Measurements from ENCODE around the gene ROCK2.

Gene ROCK2

DNA sequence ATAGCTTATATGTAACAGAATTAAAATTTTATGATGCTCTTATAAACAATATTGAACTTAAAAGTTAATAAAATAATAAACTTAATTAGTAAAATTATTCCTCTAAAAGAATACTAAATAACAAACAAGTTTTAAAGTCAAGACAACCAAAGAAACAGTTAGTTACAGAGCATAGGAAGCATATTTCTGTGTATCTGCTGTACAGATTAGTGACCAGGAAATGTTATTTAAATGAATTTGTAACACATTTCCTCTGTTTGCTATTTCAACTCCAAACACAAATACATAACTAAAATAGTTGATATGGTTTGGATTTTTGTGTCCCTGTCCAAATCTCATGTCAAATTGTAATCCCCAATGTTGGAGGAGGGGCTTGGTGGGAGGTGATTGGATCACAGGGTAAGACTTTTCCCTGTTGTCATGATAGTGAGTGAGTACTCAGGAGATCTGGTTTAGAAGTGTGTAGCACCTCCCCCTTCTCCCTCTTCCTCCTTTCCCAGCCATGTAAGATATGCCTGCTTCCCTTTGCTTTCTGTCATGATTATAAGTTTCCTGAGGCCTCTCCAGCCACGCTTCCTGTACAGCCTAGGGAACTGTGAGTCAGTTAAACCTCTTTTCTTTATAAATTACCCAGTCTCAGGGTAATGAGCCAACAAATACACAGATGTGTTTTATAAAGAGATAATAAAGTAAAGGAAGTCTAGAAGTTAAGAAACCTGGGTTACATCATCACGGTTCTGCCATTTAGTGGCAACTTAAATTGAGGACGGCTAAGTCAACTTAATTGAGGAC, 51.8 kb downstream of the ROCK2 start:
- TF ChIP-seq, protein P1, sequence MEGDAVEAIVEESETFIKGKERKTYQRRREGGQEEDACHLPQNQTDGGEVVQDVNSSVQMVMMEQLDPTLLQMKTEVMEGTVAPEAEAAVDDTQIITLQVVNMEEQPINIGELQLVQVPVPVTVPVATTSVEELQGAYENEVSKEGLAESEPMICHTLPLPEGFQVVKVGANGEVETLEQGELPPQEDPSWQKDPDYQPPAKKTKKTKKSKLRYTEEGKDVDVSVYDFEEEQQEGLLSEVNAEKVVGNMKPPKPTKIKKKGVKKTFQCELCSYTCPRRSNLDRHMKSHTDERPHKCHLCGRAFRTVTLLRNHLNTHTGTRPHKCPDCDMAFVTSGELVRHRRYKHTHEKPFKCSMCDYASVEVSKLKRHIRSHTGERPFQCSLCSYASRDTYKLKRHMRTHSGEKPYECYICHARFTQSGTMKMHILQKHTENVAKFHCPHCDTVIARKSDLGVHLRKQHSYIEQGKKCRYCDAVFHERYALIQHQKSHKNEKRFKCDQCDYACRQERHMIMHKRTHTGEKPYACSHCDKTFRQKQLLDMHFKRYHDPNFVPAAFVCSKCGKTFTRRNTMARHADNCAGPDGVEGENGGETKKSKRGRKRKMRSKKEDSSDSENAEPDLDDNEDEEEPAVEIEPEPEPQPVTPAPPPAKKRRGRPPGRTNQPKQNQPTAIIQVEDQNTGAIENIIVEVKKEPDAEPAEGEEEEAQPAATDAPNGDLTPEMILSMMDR (IDR thresholded peaks at IDR 0.05; ENCODE audit: low read depth, low read length), result no peak
- peak; percentile 72 to 80 for DNase-seq (ENCODE audit: low read depth in 2 of 2)

DNA sequence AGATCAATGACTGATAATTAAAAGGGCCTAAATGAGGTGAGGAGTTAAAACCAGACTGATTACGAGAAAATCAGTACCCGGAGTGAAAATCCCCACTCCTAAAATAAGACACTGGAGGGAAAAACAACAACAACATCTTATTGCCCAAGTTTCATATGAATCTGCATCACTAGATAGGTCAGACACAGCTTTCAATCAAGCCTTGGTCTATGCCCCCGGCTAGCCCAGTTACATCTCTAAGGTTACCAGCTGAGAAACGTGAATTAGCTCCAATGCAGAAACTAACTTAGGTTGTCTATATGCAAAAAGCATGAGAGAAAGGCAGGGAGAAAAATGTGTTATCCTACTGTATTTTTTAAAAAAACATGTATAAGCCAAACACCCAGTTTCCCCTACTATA, 53.7 kb downstream of the ROCK2 start:
- TF ChIP-seq, protein P1 (IDR thresholded peaks at IDR 0.05; ENCODE audit: low read depth, low read length), result no peak
- no peak for DNase-seq (ENCODE audit: low read depth in 2 of 2)
- no peak overlapping the region for H3K4me3 ChIP-seq (replicated peaks in 1 of 2; ENCODE audit: low read depth in 2 of 2, low read length in 2 of 2)

More for the DNA sequence above, 51.8 kb downstream of the ROCK2 start:
- no peak overlapping the region for H3K4me3 ChIP-seq (replicated peaks in 1 of 2; ENCODE audit: low read depth in 2 of 2, low read length in 2 of 2)

GRCh38 chr2:11290211-11290610, 54.2 kb downstream of the ROCK2 start:
- TF ChIP-seq, protein P1 (IDR thresholded peaks at IDR 0.05; ENCODE audit: low read depth, low read length), result no peak
- DNase-seq (ENCODE audit: low read depth in 2 of 2), result no peak
- no peak overlapping the region for H3K4me3 ChIP-seq (replicated peaks in 1 of 2; ENCODE audit: low read depth in 2 of 2, low read length in 2 of 2)

DNA sequence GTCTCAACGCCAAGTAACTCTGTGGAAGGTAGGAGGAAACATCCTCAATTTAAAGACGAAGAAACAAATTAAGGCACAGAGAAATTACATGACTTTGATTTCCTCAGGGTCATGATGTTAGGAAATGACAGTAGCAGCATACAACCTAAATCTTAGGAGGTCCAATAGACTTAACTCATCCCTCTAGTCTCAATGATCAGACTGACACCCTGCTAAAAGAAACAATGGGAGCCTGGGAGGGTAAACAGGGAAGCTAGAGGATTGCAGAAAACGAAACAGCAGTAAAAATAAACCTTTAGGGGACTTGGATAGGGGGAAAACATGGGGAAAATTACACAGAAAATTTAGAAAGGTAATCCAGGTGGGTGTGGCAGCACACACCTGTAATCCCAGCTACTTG, 56.0 kb downstream of the ROCK2 start:
- DNase-seq (ENCODE audit: low read depth in 2 of 2), result no peak
- no peak overlapping the region for H3K4me3 ChIP-seq (replicated peaks in 1 of 2; ENCODE audit: low read depth in 2 of 2, low read length in 2 of 2)
- TF ChIP-seq, protein P1 (IDR thresholded peaks at IDR 0.05; ENCODE audit: low read depth, low read length), result no peak

DNA sequence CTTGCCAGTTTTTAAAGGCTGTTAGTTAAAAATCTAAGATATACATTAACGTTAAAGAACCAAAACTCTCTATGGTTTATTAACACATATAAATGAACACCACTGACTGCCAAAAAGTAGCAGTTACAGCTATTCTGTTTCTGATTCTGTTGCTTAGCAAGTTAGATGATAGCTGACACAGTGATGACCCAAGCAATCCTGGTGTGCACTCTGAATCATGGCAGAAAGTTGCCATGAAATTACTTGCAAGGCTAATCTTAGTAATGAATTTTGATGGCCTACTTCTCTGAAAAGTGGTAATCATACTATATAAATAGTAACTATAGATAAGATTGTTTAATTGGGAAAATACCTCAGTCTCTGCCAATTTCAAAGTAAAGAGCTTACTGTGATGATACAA, 57.7 kb downstream of the ROCK2 start:
- DNase-seq (ENCODE audit: low read depth in 2 of 2), result peak; percentile 31 to 38
- TF ChIP-seq, protein P1 (IDR thresholded peaks at IDR 0.05; ENCODE audit: low read depth, low read length), result no peak

DNA sequence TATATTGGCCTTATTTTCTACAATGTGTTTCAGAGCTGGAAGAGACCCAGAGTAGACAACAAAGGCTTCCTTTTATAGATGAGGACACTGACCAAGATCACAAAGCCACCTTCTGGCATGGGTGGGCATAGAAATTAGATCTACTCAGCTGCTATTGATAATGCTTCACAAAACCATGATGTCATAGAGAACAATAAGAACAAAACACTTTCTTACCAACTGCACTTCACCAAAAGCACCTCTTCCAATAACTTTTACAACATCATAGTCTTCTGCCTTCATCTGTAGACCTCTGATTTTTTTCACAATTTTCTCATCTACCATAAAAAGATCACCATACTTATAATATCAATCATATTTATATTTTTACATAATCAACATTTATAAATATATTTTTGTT, 58.1 kb downstream of the ROCK2 start:
- no peak overlapping the region for H3K4me3 ChIP-seq (replicated peaks in 1 of 2; ENCODE audit: low read depth in 2 of 2, low read length in 2 of 2)
- TF ChIP-seq, protein P1 (IDR thresholded peaks at IDR 0.05; ENCODE audit: low read depth, low read length), result no peak
- DNase-seq (ENCODE audit: low read depth in 2 of 2), result no peak

More for the DNA sequence above, 57.7 kb downstream of the ROCK2 start:
- no peak overlapping the region for H3K4me3 ChIP-seq (replicated peaks in 1 of 2; ENCODE audit: low read depth in 2 of 2, low read length in 2 of 2)
